NCI-H1417 treated with DMSO at 0.1 percent for 48 hours (cell line): ENCODE measurements around the gene DMAC2.
"Not testable (repeated sequence)": the region's sequence is repeated elsewhere in the genome, so short reads cannot be mapped to it uniquely, and the experiment has no call there.

Experiments used
- DNase-seq: peaks from one replicate; lab custom pipeline; 2025; lab: John Stamatoyannopoulos, UW

DMAC2 gene

GRCh38 chr19:41422456-41422855, 17.3 kb downstream of the DMAC2 start:
- no peak for DNase-seq

GRCh38 chr19:41421973-41422372, 17.7 kb downstream of the DMAC2 start:
- no peak for DNase-seq

DNA sequence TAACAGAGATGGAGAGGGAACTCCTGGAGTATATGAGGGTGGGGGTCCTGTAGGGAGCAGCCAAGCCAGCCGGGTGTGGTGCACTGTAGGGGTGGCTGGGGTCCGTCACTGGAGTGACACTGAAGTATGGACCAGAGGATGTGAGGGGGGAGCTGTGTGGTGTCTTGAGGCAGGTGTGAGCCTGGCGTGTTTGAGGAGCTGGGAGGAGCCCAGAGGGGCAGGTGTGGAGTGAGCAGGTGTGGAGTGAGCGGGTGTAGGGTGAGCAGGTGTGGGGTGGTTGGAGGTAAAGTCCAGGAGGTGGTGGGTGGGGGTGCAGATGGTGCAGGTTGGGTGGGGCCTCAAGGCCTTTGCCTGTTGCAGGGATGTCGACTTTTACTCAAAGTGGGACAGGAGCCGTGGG, 18.4 kb downstream of the DMAC2 start:
- DNase-seq, result peak; percentile 44

DNA sequence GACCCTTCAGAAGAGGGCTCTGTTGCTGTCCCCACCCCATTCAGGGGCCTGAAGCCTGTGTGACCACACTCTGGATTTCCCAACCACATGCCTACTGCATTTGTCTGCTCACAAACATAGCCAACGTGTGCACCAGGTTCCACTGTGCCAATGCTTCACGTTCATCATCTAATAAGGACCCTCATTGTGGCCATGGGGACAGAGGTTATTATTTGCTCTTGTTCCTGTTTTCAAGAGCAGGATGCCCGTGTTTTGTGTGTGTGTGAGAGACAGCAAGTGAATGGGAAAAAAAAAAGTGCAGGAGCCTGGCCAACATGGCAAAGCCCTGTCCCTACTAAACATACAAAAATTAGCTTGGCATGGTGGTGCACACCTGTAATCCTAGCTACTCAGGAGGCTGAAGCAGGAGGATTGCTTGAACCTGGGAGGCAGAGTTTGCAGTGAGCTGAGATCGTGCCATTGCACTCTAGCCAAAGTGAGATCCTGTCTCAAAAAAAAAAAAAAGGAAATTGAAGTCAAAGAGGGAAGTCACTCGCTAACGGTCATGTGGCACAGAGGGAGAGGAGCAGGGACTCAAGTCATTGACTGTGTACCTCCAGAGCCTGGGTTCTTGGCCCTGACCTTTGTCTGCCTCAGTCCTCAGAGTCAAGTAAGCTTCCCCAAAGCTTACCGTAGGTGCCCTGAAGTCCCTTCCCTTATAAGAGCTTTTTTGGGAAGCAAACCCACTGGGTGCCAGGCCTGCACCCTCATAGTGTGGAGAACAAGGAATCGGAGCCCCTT, 19.4 kb downstream of the DMAC2 start:
- DNase-seq, result no peak

DNA sequence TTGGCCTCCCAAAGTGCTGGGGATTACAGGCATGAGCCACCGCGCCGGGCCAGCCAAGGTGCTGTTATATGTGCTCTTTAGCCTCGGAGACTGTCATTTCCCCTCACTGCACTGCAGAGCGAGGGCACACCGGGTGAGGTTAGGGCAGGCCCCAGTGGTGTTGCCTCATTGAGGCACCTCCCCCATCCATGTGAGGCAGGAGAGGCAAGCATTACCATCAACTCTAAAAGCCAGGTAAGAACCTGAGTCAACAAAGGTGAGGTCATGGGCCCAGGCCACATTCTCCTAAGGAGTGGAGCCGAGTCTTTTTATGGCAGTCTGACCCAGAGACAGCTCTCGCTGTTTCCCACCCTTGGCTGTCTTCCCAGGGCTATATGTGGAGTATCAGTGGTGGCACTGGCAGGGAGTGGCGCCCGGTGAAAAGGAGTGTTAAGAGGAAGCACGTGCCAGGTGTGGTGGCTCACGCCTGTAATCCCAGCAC, 23.5 kb downstream of the DMAC2 start:
- no peak for DNase-seq

- DNase-seq, result no peak
Measured at GRCh38 chr19:41415154-41415571, 24.5 kb downstream of the DMAC2 start.

GRCh38 chr19:41414461-41414860, 25.3 kb downstream of the DMAC2 start:
- DNase-seq, result no peak

DNA sequence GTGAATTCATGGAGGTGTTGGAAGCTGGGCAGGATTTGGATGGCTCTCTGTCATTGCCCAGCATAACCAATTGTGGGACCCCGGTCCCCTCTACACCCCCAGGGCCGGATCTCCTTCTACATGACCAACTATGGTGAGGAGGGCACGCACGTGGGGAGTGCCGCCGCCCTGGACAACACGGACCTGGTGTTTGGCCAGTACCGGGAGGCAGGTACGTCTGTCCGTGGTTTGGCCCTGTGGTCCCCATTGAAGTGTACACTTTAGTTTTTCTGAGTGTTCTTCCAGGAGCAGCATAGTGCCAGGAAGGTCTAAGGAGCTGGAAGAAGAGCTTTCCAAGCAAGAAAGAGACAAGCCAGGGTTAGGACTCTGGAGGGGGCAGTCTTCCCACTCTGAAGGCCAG, 25.8 kb downstream of the DMAC2 start:
- no peak for DNase-seq

- DNase-seq, result no peak
Measured at GRCh38 chr19:41412953-41413352, 26.8 kb downstream of the DMAC2 start.

DNA sequence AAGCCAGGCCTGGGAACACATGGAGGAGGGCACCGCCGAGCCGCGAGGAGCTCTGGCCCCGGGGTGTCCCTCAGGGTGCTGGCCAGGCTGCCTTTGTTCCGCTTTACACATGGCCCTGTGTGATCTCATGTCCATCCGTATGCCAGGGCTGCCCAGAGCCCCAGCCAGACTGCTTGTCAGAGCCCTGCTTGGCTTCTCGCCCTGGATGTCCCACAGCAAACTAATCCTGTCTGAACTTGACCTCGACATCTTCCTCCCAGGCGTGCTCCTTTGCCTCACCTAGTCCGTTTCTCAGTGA, 27.8 kb downstream of the DMAC2 start:
- no peak for DNase-seq

- DNase-seq, result no peak
Measured at GRCh38 chr19:41411100-41411967, 28.4 kb downstream of the DMAC2 start.

DNA sequence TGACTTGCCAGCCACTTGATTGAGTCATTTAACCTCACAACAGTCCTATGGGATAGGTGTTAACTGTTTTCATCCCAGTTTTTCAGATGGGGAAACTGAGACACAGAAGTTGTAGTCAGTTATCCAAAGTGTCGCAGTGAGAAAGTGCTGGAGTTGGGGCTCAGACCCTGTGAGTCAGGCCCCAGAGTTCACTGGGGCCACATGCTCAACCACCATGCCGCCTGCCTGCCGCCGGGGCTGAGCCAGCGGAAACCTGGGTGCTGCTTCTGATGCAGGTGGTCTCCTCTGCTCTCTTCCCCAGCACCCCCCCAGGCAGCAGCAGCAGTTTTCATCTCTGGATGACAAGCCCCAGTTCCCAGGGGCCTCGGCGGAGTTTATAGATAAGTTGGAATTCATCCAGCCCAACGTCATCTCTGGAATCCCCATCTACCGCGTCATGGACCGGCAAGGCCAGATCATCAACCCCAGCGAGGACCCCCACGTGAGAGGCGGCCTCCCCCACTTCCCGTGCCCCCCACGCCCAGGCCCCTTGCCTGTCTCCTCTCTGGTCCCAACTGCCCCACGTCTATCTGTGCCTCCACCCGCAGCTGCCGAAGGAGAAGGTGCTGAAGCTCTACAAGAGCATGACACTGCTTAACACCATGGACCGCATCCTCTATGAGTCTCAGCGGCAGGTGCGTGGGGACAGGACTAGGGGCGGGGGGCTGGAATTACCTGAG, 29.2 kb downstream of the DMAC2 start:
- no peak for DNase-seq

DNA sequence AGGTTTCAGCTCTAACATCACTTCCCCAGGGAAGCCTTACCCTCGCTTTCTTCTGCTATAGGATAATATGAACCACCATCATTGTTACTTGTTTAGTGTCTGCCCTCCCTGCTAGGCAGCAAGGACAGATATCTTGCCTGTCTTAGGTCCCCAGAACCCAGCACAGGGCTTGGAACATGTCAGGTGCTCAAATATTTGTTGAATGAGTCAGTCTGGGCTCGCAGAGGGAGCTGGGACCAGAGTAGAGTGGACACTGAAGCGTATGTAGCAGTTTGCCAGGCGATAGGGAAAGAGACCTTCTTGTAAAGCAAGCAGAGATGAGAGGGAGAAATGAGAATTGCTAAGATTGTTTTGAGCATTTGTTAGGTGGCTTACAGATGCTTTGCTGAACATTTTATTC, 30.4 kb downstream of the DMAC2 start:
- no peak for DNase-seq

DNA sequence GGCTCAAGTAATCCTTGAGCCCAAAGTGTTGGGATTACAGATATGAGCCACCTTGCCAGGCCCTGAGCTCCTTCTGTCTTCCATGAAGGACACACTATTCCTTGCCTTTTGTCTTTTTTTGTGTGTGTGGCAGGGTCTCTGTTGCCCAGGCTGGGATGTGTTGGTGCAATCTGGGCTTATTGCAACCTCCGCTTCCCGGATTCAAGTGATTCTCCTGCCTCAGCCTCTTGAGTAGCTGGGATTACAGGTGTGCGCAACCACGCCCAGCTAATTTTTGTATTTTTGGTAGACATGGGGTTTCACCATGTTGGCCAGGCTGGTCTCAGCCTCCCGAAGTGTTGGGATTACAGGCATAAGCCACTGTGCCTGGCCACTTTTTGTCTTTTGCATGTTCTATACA, 30.9 kb downstream of the DMAC2 start:
- not testable (repeated sequence) for DNase-seq

- DNase-seq, result no peak
Measured at GRCh38 chr19:41408256-41408655, 31.5 kb downstream of the DMAC2 start.

GRCh38 chr19:41407271-41407670, 32.4 kb downstream of the DMAC2 start:
- DNase-seq, result no peak

DNA sequence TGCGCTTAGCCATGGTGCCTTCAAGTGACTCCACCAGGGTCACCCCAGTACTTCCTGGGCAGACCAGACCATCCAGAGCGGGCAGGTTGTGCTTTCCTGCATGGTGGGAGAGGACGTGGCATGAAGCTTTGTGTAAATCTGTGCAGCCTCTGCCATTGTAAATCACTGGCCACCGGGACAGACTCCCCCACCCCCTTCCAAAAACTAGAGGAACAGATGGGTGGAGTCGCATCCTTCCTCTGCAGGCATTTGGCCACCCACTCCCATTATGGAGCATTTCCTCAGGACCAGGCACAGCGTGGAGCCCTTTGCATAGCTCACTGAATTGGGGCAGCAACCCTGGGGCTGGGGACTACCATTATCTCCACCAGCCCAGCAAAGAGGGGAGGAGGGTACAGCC, 33.9 kb downstream of the DMAC2 start:
- DNase-seq, result no peak

DNA sequence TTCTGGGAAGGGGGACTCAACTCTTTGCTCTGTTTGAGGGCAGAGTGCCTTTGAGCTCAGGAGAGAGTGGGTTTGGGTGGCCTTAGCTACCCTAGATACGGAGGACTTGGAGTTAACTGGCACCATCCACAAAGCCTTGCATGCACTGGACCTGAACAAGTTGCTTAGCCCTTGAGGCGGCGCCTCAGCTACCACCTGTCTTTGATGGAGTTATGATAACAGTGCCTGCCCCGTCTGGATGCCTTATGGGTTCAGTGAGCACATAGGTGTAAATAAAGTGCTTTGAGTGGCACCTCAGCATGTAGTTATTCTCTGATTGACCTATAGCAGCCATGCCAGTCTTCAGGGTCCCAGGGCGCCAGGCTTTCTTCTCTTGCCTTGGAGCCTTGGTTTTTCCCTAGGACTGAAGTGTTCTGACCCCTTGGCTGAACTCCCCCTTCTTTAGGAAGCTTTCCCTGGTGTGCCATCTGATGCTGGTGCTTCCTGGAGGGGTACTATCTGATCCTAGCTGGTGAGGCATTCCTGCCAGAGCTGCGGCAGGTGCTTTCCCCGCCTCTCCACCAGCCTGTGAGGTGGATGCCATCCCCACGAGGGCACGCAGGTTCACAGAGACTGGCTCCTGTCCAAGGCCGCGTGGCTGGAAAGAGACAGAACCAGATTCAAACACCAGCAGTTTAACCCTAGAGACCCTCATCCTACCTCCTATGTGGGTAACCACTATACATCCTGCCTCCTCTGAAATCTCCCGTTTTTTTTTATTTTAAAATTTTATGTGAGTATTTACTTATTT, 36.3 kb downstream of the DMAC2 start:
- no peak for DNase-seq

DNA sequence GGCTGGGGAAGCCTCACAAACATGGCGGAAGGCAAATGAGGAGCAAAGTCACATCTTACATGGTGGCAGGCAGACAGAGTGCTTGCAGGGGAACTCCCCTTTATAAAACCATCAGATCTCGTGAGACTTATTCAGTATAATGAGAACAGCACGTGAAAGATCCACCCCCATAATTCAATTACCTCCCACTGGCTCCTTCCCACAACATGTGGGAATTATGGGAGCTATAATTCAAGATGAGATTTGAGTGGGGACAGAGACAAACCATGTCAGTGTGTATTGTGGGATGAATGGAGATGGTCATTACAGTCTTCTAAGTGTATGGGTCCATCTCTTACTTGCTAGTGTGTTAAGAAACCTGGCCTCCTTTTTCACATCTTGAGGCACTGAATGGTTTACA, 37.7 kb downstream of the DMAC2 start:
- no peak for DNase-seq

GRCh38 chr19:41401483-41401882, 38.2 kb downstream of the DMAC2 start:
- no peak for DNase-seq

DNA sequence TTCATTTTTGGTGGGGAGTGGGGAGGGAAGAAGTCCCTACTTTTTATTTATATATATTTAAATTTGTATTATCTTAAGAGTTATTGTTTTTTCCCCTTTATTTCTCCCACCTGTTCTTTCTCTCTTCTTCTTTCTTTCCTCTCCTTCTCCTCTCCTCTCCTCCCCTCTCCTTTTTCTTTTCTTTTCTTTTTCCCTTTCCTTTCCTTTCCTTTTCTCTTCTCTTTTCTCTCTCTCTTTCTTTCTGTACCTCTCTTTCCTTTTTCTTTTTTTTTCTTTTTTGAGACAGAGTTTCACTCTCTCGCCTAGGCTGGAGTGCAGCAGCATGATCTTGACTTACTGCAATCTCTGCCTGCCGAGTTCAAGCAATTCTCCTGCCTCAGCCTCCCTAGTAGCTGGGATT, 40.2 kb downstream of the DMAC2 start:
- DNase-seq, result no peak

GRCh38 chr19:41399091-41399490, 40.6 kb downstream of the DMAC2 start:
- DNase-seq, result no peak
